ENCODE data around the gene LIX1L. TPM values are rescaled to one million over a fixed set of nuclear protein-coding genes. Genes with fewer than 3 reads are reported as not detected.

LIX1L gene
- total and polyA plus RNA-seq, 2 of the 13 experiments (the other 11 are each of a cell fraction or from before 2014, with no cell fraction given), result 8.1 to 24.9 TPM

DNA sequence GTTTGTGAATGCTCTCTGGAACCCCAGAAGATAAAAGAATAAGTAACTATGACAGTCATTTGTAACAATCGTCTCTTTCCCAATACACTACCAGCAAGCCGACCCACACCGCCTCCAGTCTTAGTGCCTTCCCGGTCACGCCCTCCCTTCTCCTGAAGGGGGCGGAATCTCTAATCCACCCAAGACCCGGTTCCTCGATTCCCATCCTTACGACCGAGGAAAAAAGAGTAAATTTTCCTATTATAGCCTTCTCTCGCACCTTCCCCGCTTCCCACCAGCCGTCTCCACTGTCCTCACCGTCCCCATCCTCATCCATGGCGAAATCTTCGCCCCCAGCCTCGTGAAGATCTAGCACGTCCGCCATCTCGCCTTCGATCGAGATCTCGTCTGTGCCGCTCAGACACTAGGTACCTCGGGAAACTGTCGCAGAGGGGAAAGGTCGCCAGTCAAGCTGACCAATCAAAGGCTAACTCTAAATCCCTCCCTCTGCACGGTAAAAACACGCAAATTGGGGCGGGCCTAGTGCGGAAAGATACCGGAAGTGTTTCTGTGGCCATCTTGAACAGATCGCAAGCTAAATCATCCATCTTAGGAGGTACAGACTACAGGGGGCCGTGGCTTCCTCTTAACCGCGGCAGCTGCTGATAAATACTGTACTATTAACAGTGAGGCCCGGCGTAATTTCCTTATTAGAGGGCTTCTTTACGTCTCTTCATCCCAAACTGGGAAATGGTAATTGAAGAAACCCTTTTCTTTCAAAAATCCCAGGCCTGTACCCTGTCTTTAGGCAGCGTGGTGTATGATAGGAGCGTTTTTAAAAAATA lies 30.5 kb downstream of the LIX1L start, which contains the start of gene RBM8A (continued):
- TF ChIP-seq RARA (CRISPR knock-in tag; IDR thresholded peaks at IDR 0.05) (no peak), MED1 (CRISPR knock-in tag; IDR thresholded peaks at IDR 0.05) (peak; percentile 28; the same call in 1 of the 2 replicates), REPIN1 (CRISPR knock-in tag; IDR thresholded peaks at IDR 0.05; ENCODE audit: borderline replicate concordance, low read depth) (peak; percentile 75; the same call in 1 of the 2 replicates), PHF21A (CRISPR knock-in tag; IDR thresholded peaks at IDR 0.05) (peak; percentile 58; the same call in 1 of the 2 replicates), ZNF101 (CRISPR knock-in tag; IDR thresholded peaks at IDR 0.05; ENCODE audit: borderline replicate concordance, low read depth) (0 out of 2 replicates have a peak, but pooled peaks have one; percentile 37), ATF7-NPFF (CRISPR knock-in tag; IDR thresholded peaks at IDR 0.05; ENCODE audit: low read depth) (no peak), SOX6 (IDR thresholded peaks at IDR 0.05) (no peak), SOX6 (CRISPR knock-in tag; IDR thresholded peaks at IDR 0.05) (peak; percentile 67), JUNB (CRISPR knock-in tag; IDR thresholded peaks at IDR 0.05; ENCODE audit: borderline replicate concordance) (no peak), ZNF766 (CRISPR knock-in tag; IDR thresholded peaks at IDR 0.05; ENCODE audit: borderline replicate concordance) (no peak), FIP1L1 (IDR thresholded peaks at IDR 0.05; ENCODE audit: borderline replicate concordance, insufficient read depth, low read depth, low read length) (no peak), HNF4G (IDR thresholded peaks at IDR 0.05; ENCODE audit: borderline replicate concordance, low read depth, low read length) (no peak), HNF4G (CRISPR knock-in tag; IDR thresholded peaks at IDR 0.05; ENCODE audit: borderline replicate concordance, low read depth) (peak; percentile 69; the same call in 1 of the 2 replicates), DR1 (CRISPR knock-in tag; IDR thresholded peaks at IDR 0.05) (peak; percentile 66; the same call in 1 of the 2 replicates), ZNF7 (CRISPR knock-in tag; IDR thresholded peaks at IDR 0.05) (no peak), ZBTB8A (CRISPR knock-in tag; IDR thresholded peaks at IDR 0.05; ENCODE audit: borderline replicate concordance, low read depth) (no peak)
- TF ChIP-seq, protein P1, sequence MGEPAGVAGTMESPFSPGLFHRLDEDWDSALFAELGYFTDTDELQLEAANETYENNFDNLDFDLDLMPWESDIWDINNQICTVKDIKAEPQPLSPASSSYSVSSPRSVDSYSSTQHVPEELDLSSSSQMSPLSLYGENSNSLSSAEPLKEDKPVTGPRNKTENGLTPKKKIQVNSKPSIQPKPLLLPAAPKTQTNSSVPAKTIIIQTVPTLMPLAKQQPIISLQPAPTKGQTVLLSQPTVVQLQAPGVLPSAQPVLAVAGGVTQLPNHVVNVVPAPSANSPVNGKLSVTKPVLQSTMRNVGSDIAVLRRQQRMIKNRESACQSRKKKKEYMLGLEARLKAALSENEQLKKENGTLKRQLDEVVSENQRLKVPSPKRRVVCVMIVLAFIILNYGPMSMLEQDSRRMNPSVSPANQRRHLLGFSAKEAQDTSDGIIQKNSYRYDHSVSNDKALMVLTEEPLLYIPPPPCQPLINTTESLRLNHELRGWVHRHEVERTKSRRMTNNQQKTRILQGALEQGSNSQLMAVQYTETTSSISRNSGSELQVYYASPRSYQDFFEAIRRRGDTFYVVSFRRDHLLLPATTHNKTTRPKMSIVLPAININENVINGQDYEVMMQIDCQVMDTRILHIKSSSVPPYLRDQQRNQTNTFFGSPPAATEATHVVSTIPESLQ (CRISPR knock-in tag; conservative IDR thresholded peaks at IDR 0.05), result no peak
- TF ChIP-seq, protein P2, sequence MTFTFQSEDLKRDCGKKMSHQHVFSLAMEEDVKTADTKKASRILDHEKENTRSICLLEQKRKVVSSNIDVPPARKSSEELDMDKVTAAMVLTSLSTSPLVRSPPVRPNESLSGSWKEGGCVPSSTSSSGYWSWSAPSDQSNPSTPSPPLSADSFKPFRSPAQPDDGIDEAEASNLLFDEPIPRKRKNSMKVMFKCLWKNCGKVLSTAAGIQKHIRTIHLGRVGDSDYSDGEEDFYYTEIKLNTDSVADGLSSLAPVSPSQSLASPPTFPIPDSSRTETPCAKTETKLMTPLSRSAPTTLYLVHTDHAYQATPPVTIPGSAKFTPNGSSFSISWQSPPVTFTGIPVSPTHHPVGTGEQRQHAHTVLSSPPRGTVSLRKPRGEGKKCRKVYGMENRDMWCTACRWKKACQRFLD (CRISPR knock-in tag; IDR thresholded peaks at IDR 0.05; ENCODE audit: borderline replicate concordance), result no peak; the same call in 1 of the 2 replicates
- TF ChIP-seq, protein P3, sequence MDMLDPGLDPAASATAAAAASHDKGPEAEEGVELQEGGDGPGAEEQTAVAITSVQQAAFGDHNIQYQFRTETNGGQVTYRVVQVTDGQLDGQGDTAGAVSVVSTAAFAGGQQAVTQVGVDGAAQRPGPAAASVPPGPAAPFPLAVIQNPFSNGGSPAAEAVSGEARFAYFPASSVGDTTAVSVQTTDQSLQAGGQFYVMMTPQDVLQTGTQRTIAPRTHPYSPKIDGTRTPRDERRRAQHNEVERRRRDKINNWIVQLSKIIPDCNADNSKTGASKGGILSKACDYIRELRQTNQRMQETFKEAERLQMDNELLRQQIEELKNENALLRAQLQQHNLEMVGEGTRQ (IDR thresholded peaks at IDR 0.05; ENCODE audit: low read depth, low read length), result no peak
- TF ChIP-seq, protein P3 (CRISPR knock-in tag; IDR thresholded peaks at IDR 0.05; ENCODE audit: borderline replicate concordance), result no peak
- TF ChIP-seq, protein P4, sequence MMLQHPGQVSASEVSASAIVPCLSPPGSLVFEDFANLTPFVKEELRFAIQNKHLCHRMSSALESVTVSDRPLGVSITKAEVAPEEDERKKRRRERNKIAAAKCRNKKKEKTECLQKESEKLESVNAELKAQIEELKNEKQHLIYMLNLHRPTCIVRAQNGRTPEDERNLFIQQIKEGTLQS (CRISPR knock-in tag; IDR thresholded peaks at IDR 0.05), result no peak
- TF ChIP-seq, protein P5, sequence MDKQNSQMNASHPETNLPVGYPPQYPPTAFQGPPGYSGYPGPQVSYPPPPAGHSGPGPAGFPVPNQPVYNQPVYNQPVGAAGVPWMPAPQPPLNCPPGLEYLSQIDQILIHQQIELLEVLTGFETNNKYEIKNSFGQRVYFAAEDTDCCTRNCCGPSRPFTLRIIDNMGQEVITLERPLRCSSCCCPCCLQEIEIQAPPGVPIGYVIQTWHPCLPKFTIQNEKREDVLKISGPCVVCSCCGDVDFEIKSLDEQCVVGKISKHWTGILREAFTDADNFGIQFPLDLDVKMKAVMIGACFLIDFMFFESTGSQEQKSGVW (CRISPR knock-in tag; IDR thresholded peaks at IDR 0.05; ENCODE audit: borderline replicate concordance), result no peak

Data from HepG2 (cell line).